AG20443 (cell line): ENCODE results near the gene OR6J1.
A peak's percentile ranks its signal among the peaks of the same experiment; 100 is the strongest.
"Not testable (repeated sequence)": the region's sequence is repeated elsewhere in the genome, so short reads cannot be mapped to it uniquely, and the experiment has no call there.

Experiments
- DNase-seq: peaks from one replicate; pipeline ENCODE4 v3.0.0; 2012; ENCODE audit warnings: low spot score, mixed read lengths

OR6J1 gene

GRCh38 chr14:22606380-22606779 lies 37.8 kb downstream of the OR6J1 start:
- no peak for DNase-seq

- no peak for DNase-seq
Measured at GRCh38 chr14:22602862-22603261, 41.3 kb downstream of the OR6J1 start.

- DNase-seq, result no peak
Measured at GRCh38 chr14:22601996-22602395, 42.2 kb downstream of the OR6J1 start.

GRCh38 chr14:22601456-22601855 lies 42.7 kb downstream of the OR6J1 start:
- no peak for DNase-seq

GRCh38 chr14:22600027-22600426 lies 44.1 kb downstream of the OR6J1 start:
- DNase-seq, result no peak

- no peak for DNase-seq
Measured at GRCh38 chr14:22599349-22599748, 44.8 kb downstream of the OR6J1 start.

- peak; percentile 71 for DNase-seq
Measured at GRCh38 chr14:22598896-22599244, 45.3 kb downstream of the OR6J1 start.

- DNase-seq, result peak; percentile 93
Measured at GRCh38 chr14:22598099-22598895, 45.9 kb downstream of the OR6J1 start, which contains the start of gene ABHD4. Gene ABHD4 (plus strand): TSS chr14:22598300. CDS start chr14:22598307, 7 bp downstream.

- DNase-seq, result no peak
Measured at GRCh38 chr14:22597771-22598098, 46.4 kb downstream of the OR6J1 start.

- DNase-seq, result no peak
Measured at GRCh38 chr14:22597265-22597664, 46.9 kb downstream of the OR6J1 start.

GRCh38 chr14:22596354-22596879 lies 47.7 kb downstream of the OR6J1 start:
- no peak for DNase-seq

- no peak for DNase-seq
Measured at GRCh38 chr14:22594156-22594716, 49.9 kb downstream of the OR6J1 start.

- DNase-seq, result no peak
Measured at GRCh38 chr14:22593601-22594000, 50.6 kb downstream of the OR6J1 start.

GRCh38 chr14:22593189-22593588 lies 51.0 kb downstream of the OR6J1 start:
- no peak for DNase-seq

GRCh38 chr14:22589096-22589839 lies 54.9 kb downstream of the OR6J1 start, which contains the start of gene DAD1:
Gene DAD1 (minus strand): TSS chr14:22589224. CDS start chr14:22589157, 67 bp downstream.
- DNase-seq, result peak; percentile 100

- no peak for DNase-seq
Measured at GRCh38 chr14:22588526-22589095, 55.5 kb downstream of the OR6J1 start.

GRCh38 chr14:22587677-22588422 lies 56.3 kb downstream of the OR6J1 start:
- DNase-seq, result not testable (repeated sequence)

- no peak for DNase-seq
Measured at GRCh38 chr14:22587247-22587646, 56.9 kb downstream of the OR6J1 start.

- DNase-seq, result no peak
Measured at GRCh38 chr14:22583994-22584393, 60.2 kb downstream of the OR6J1 start.
